Effector CD8-positive, alpha-beta T cell (primary cell): ENCODE data around the gene COL6A1.
"Not testable (repeated sequence)": the region's sequence is repeated elsewhere in the genome, so short reads cannot be mapped to it uniquely, and the experiment has no call there.

Experiments
- DNase-seq: peaks from one replicate; lab custom pipeline; 2025; lab: John Stamatoyannopoulos, UW

COL6A1 gene

DNA sequence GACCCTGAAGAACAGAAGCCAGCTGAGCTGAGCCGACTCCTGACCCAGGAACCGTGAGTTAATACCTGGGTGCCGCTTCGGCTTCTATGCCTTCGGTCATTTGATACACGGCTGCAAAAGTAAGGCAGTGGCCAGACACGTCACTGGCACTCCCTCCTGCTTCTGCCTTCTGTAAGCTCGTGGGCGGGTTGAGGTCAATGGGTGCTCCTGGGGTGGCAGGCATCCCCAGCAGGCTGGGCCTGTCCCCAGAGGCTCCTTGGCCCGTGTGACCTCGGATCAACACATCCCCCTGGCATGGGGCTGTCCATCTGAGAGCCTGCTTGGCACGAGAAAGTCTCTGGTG, 35.7 kb upstream of the COL6A1 start:
- DNase-seq, result no peak

DNA sequence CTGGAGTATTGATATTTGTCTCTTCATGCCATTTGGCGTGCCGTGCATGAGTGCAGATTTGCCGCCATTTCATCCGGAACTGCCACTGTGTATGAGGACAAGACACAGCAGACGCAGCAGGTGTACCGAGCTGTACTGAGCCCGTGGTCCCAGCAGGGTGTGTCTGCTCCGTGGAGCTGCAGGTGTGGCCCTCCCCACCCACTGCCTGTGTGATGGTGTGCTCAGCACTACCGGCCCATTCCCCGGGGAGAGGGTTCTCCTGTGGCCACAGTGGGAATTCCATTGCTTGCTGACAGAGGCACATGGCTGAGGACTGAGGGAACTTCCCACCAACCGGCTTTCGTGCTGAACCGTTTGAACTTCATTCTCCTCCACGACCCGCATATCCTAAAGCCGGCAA, 34.3 kb upstream of the COL6A1 start:
- DNase-seq, result no peak

DNA sequence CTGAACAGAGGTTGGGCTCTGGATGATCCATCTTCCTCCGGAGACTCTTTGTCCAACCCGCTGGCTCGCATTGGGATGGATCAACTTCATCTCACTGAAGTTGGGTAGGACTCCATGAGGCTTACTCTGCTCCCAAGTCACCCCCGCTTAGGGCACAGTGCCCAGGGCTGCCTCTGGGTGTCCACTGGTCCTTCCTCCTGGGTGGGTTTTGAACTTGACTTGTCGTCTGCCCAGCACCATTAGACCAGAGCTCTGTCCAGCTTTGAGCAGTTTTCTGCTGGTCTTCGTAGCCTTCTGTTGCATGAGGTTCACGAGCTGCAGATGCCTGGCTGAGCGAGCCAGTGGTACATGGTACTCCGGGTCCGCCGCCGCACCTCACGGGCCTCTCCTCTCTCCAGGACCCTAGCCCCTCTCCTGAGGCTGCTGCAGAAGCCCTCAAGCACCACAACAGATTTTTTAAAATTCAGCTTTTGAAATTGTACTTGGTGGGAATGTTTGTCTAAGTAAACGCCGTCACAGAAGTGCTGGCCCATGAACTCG, 33.8 kb upstream of the COL6A1 start:
- DNase-seq, result no peak

DNA sequence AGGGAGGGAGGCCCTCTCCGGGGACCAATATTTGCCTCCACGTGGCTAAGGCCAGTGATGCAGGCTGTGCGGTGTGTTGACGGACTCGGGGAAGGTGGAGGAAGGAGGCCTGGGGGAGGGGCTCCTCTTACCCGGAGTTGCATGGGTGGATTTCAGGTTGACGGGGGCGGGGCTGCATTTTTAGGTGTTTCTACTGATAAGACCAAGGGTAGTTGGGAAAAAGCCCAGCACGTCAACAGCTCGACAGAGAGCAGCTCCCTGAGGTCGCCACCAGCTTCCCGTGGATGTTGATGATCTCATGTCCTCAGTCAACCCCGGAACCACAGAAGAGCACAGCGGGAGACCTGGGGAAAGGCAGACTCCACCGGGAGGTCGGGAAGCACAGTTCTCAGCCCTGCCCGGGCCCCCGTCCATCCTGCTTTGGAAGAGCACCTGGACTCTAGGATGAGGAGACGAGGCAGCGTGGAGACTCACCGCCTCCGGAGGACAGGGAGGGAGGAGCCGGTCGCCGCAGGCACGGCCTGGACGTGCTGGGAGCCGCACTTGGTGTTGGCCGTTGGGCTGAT, 32.9 kb upstream of the COL6A1 start:
- DNase-seq, result no peak

DNA sequence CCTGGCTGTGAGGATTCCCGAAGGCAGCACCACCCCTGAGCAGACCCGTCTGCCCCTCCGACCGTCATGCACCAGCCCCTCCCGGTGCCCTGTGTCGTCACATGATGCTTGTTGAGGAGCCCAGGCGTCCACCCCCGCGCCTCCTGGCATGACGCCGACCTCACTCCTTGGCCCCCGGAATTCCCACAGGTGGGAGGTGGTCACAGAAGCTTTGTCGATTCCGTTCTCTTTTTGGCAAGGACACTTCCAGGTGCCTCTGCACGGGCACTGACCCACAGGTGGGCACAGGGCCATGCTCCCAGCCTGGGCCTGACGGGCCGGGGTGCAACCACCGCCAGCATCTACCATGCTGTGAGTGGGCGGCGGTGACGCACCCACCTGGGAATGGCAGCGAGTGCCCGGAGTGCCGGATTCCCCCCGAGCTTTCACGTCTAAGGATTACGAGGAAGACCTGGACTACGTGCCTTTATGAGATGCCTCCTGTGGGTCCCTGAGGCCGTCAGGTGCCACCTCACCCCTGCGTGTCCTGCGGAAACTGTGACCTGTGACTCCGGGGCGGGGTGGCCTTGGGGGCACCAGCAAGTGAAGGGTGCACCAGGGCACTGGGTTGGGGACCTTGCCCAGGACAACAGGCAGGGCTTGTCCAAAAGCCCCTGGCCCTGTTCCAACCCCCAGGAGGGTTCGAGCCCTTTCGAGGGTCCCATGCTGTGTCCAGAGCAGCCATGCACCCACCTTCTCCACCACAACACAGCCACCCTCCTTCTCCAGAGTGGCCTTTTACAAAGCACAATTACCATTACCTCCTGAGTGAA, 31.4 kb upstream of the COL6A1 start:
- DNase-seq, result no peak

DNA sequence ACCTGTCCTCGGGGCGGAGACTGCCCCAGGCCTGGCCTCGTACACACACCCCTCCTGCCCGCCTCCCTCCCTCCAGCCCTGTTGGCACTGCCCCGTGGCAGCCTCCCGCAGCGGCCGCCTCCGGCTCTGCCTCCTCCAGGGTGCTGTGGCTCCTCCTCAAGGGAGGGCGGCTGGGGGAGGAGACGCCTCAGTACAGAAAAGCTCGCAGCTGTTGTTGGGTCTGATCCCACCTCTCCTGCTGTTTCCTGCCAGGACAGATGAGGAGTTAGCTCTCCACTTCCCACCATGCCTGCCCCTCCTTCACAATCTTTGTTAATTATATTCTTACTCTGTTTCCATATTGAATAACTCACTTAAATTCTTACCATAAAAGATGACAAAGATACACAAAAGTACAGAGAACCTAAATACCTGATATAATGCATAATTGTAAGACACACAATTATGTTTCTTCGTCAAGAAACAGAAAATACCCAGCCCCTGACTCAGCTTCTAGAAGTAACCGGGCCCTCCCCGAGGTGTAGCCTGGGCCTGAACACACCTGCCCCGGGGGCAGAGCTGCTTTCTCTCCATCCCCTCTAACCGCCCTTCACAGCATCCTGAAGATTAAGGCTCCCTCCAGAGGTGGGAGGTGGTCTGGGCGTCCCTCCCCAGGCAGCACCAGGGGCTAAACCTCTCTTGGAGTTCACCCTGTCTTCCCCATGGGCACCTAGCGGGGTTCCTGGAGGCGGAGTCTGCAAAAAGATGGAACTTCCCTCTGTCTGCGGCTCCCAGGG, 30.6 kb upstream of the COL6A1 start:
- DNase-seq, result no peak

DNA sequence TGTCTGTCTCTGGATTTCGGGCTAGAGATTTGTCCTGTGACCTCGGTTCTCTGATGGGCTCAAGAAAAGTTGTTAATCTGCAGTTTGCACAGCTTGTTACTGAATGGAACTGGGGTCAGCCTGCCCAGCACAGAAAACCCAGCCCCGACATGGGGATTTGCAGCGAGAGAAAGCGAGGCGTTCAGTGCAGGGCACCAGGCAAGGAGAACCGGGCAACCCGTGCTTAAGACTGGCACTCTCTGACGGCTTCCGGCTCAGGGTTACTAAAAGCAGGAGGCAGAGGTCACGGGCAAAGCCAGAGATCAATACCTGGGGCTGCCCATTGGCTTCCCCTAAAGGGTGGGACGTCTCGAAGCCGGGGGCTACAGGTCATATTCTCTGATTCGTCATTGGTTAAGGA, 29.9 kb upstream of the COL6A1 start:
- no peak for DNase-seq

DNA sequence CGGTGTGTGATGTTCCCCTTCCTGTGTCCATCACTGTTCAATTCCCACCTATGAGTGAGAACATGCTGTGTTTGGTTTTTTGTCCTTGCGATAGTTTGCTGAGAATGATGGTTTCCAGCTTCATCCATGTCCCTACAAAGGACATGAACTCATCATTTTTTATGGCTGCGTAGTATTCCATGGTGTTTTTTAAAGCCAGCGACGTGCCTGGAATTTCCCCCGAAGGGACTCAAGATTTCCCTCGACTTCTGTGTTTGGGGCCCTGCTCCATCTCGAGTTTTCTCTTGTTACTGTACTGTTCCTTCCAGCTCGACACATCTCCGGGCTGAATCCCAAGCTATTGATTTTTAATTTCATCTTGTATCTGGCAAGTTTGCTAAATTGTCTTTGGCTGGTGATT, 29.0 kb upstream of the COL6A1 start:
- not testable (repeated sequence) for DNase-seq

DNA sequence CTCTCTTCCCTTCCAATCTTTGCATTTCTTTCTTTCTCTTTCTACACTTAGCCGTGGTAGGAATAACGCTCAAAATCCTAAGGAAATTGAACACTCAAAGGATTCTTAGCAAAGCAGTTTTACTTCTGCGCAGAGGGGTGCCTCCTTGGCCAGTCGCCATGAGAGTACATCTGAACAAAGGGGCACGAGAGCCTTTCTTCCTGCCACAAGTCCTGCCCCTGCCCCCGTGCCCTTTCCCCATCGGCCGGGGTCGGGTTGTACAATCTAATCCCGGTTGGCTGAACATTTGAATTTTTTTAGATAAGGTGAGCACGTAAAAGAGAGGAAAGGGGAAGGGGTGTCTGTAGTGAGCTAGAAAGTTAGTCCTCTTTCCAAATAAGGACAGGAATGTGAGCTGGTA, 28.6 kb upstream of the COL6A1 start:
- DNase-seq, result no peak

DNA sequence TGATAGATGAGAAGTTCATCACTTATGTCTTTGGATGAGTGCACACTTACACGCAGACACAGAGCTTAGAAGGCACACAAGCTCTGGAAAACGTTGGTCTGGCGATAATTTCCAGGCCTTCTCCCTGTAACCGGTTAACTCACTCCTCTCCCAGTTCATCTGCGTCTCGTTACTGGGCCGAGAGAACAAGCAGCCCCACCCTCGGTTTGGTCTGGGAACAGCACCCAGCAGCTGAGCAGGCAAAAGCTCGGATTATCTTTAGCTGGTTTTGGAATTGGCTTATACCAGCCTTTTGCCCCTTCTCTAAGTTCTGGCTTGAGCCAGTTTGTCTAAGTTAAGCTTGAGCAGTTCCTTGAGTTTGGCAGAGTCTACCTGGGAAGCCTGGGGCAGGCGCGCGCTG, 27.3 kb upstream of the COL6A1 start:
- DNase-seq, result no peak

DNA sequence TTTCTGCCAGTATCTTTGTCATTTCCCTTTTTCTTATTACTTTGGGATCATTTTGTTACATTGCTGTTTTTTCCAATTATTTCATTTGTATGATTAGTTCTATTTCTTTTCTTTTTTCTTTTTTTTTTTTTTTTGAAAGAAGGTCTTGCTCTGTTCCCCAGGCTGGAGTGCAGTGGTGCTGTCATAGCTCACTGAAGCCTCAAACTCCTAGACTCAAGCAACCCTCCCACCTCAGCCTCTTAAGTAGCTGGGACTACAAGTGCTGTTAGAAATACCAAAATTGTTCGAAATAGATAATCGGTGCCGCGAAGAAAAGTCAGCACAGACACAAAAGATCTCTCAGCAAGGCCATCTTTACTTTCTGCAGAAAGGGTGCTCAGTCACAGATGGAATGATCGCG, 26.6 kb upstream of the COL6A1 start:
- no peak for DNase-seq

DNA sequence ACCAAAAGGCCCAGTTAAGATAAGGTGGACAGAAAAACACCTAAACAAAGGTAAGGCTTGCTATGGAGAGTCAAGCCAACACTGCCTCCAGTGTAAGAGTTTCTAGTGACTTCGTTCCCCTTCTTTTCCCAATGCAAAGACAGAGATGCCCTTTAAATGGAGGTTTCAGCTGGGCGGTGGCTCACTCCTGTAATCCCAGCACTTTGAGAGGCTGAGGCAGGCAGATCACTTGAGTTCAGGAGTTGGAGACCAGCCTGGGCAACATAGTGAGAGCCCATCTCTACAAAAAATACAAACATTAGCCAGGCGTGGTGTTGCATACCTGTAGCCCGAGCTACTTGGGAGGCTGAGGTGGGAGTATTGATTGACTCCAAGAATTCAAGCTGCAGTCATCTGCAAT, 24.0 kb upstream of the COL6A1 start:
- DNase-seq, result no peak

DNA sequence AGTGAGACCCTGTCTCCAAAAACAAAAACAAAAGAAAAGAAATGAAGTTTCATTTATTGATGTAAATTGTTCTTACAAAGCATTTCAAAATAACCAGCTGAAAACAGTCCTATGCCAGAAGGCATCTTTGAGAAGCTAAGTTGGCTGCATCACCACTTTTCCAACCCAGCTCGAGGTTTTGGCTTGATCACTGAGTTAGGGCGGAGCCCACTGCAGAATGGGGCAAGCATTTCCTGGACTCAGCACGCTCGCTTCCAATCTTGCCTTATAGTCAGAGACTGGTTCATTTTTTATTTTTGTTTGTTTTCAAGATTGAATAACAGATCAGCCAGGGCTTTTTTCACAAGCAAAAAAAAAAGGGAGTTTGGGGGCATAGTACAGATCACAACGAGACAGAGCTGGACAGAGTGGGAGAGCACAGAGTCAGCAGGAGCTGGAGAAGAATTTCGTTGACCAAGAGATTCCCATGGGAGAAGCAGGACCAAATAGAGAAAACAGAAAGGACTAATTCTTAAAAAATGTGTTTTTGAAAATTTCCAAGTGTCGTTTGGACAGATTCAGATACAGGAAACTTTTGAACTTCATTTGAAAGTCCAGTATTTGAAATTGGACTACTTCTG, 23.5 kb upstream of the COL6A1 start:
- DNase-seq, result no peak

DNA sequence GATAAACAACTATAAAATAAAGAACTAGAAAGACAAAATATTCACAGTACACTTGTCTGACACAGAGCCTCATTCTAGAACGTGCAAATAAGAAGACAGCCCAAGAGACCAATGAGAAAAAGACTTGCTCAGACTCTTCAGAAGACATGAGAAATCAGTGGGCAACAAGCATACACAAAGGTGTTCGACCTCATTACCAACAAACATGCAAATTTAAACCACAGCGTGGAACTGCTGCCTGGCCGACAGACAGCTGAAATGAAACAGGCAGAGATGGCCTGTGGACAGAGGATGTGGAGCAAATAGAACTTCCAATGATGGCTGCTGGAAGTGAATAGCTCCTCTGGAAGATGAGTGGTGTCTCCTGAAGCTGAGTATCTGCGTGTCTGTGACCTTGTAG, 22.4 kb upstream of the COL6A1 start:
- DNase-seq, result no peak

DNA sequence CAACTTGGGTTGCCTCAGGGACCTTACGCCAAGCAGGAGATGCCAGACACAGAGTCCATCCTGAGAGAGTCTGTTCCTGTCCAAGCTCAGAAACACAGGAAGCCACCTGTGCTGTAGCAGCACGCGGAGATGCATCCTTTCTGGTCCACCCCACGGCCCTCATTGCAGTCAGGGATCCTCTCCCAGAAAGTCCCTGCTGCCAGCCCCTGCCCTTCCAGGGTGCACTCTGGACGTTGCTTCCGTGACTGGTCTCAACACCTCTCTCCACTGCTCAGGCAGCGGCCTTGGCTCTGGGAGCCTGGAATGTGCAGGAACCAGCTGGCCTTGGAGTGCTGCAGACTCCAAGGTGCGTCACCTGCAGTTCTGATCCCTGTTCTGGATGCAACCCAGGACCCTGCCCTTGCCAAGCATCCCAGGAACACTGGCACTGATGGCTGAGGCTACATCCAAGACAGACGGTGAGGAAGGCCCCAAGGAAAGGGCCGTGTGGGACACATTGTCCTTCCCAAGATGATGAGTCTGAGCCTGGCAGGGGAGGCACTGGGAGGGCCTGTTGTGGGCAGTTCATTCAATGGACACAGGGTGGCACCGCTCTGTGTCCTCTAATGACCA, 21.7 kb upstream of the COL6A1 start:
- DNase-seq, result no peak

DNA sequence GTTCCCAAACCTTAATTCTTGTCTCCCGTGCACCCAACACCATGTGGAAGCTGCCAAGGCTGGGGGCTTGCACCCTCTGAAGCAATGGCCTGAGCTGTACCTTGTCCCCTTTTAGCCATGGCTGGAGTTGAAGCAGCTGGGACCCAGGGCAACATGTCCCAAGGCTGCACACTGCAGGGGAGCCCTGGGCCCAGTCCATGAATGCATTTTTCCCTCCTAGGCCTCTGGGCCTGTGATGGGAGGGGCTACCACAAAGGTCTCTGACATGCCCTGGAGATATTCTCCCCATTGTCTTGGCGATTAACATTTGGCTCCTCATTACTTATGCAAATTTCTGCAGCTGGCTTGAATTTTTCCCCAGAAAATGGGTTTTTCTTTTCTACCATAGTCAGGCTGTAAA, 20.2 kb upstream of the COL6A1 start:
- not testable (repeated sequence) for DNase-seq

DNA sequence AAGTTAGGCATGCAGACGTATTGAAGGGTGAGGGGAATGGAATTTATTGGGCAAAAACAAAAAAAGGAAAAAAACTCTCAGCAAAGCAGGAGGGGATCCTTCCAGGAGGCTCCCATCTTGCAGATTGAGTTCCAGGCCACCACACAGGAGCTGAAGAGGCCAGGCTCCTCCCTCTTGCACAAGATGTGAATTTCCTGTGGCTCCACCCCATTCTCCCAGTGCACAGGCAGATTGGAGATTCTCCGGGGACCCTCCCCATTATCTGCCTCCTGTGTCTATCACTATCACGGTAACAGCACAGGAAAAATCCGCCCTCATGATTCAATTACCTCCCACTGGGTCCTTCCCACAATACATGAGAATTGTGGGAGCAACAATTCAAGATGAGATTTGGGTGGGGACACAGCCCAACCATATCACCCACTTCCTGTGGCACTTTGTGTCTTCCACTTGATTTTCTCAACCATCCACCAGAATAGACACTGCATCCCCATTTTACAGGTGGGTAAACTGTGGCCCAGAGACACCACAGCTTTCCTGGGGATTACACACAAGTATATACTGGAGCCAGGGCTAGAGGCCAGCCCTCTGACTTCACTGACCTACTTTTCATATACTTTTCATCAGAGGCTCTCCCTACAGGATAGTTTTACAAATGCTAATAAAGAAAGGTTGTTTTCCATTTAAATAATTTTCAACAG, 18.9 kb upstream of the COL6A1 start:
- no peak for DNase-seq

DNA sequence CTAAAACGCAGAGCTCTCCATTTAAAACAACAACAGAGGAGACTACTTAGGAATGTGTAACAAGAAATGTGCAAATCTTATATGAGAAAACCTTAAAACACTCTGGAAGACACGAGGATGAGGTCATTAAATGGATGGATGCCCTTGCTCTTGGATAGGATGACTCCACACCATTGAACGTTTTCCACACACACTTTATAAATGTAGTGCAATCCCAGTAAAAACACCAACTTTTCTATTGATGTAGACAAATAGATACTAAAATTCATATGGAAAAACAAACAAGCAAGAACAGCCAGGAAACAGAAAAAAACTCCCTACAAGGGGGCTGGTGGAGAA, 18.4 kb upstream of the COL6A1 start:
- no peak for DNase-seq

DNA sequence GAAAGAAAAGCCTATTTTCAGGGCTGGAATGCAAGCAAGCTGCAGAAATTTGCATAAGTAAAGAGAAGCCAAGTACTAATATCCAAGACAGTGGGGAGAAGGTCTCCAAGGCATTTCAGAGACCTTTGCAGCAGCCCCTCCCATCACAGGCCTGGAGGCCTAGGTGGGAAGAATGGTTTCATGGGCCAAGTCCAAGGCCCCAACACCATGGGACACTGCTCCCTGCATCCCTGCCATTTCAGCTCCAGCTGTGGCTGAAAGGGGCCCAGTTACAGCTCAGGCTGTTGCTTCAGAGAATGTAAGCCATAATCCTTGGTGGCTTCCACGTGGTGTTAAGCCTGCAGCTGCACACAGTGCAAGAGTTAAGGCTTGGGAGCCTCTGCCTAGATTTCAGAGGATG, 16.9 kb upstream of the COL6A1 start:
- no peak for DNase-seq

DNA sequence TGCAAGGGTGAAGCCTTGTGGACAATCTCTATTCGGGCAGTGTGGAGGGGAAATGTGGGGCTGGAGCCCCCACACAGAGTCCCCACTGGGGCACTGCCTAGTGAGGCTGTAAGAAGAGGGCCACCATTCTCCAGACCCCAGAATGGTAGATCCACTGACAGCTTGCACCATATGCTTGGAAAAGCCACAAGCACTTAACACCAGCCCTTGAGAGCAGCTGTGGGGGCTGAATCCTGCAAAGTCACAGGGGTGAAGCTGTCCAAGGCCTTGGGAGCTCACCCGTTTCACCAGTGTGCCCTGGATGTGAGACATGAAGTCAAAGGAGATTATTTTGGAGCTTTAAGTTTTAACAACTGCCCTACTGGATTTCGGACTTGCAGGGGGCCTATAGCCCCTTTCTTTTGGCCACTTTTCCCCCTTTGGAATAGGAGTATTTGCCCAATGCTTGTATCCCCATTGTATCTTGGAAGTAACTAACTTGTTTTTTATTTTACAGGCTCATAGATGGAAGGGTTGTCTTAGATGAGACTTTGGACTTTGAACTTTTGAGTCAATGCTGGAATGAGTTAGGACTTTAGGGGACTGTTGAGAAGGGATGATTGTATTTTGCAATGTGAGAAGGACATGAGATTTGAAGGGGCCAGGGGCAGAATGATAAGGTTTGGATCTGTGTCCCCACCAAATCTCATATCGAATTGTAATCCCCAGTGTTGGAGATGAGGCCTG, 16.3 kb upstream of the COL6A1 start:
- no peak for DNase-seq
